Measurements from ENCODE around the gene YIF1A.

DNA sequence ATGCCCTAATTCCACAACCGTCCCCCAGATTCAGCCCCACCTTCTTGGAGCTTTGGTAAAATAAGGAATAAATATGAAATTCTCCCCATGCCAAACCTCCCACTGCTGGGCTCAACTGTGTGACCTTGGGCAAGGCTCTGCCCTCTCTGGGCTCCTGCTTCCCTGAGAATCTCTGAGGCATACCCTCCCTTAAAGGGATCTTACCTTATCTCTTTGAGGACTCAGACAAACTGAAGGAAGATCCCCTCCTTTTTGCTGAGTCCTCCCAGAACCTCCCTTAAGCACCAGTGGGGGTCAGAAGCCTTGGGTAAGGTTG lies 25.2 kb upstream of the YIF1A start:
- TF ChIP-seq, protein P1, sequence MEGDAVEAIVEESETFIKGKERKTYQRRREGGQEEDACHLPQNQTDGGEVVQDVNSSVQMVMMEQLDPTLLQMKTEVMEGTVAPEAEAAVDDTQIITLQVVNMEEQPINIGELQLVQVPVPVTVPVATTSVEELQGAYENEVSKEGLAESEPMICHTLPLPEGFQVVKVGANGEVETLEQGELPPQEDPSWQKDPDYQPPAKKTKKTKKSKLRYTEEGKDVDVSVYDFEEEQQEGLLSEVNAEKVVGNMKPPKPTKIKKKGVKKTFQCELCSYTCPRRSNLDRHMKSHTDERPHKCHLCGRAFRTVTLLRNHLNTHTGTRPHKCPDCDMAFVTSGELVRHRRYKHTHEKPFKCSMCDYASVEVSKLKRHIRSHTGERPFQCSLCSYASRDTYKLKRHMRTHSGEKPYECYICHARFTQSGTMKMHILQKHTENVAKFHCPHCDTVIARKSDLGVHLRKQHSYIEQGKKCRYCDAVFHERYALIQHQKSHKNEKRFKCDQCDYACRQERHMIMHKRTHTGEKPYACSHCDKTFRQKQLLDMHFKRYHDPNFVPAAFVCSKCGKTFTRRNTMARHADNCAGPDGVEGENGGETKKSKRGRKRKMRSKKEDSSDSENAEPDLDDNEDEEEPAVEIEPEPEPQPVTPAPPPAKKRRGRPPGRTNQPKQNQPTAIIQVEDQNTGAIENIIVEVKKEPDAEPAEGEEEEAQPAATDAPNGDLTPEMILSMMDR (IDR thresholded peaks at IDR 0.05; ENCODE audit: poor library complexity) = no peak
- no peak for TF ChIP-seq EZH2 (IDR thresholded peaks at IDR 0.05; ENCODE audit: borderline replicate concordance)

Measured in hepatocyte (in vitro differentiated cells).